GM18861 (cell line): Measurements from ENCODE around the gene TPSB2.
"Not testable (repeated sequence)": the region's sequence is repeated elsewhere in the genome, so short reads cannot be mapped to it uniquely, and the experiment has no call there.

Source experiments
- ATAC-seq: cut with Tn5 transposase; IDR thresholded peaks from one replicate; pipeline ENCODE4 v1.9.1; 2021; ENCODE audit not compliant: unreplicated experiment

The TPSB2 gene

DNA sequence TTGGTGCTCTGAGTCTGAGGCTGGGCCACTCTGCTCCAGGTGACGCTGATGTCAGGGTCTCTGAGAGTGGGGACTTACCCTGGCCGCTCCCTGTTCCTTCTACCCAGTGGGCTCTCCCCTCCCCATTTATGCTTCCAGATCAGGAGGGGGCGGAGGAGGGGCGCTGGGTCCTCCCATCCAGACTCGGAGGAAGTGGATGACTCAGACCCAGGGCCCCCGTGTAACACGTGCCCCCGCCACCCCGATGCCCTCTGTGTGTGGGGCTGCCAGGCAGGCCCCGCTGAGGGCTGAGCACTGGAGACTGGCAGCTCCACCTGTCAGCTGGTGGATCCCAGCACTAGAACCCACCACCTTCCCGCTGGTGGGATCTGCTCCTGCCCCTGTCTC is at the start of gene TPSB2:
TPSB2 (minus strand) TSS at position 101 of the 387 bp plus-strand sequence. CDS start 233 bp downstream, outside the sequence.
- not testable (repeated sequence) for ATAC-seq

DNA sequence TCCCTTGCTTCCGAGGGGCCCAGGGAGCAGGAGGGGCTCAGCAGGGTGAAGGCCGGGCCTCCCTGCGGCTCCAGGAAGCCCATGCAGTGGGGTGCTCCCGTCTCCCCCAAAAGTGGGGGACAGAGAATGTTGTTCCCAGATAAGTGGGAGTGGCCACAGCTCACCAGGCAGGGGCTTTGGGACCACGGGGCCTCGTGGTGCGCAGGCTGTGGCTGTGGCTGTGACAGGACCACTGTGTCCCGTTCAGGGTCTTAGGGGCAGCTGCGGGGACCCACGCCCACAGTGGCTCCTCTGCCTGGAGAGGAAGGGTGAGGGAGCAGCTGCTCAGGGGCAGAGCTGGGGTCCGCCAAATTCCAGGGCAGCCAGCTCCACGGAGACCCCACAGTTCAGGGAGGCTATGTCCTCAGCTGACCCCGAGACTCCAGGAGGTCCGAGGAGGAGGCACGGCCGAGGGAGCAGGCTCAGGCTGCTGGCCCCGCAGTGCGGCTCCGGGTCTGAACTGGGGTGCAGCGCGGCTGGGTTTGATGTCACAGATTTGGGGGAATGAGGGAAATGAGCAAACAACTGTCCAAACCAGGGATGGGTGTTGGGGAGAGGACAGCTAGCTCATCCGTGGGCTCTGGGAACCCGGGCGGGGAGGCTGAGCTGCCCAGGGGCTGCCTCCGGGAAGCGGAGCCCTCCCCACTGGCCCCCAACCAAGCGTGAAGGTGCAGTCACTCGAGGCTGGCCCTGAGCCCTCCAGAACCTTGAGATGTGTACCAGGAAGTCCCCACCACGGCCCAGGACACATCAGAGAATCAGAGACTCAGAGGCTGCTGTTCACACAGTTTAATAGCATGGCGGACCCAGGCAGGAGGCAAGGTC is 49.3 kb upstream of the TPSB2 start:
- no peak for ATAC-seq

DNA sequence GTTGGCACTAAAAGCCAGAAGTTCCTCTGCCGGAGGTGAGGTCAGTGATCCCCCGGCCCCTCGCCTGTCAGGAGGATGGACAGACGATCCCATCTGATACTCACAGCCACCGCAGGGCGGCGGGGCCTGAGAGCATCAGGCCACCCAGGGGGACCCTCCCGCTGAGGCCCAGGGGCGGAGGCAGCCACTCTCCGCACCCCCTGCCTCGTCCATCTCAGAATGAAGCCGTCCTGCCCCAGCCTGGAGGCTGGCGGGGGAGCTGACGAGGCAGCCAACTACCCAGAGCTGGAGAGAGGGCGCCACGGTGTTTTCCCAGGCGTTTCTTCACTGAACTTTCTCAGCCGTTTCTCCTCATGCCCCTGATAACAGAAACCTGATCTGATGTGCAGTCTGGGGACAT is 48.5 kb upstream of the TPSB2 start:
- ATAC-seq: no peak

DNA sequence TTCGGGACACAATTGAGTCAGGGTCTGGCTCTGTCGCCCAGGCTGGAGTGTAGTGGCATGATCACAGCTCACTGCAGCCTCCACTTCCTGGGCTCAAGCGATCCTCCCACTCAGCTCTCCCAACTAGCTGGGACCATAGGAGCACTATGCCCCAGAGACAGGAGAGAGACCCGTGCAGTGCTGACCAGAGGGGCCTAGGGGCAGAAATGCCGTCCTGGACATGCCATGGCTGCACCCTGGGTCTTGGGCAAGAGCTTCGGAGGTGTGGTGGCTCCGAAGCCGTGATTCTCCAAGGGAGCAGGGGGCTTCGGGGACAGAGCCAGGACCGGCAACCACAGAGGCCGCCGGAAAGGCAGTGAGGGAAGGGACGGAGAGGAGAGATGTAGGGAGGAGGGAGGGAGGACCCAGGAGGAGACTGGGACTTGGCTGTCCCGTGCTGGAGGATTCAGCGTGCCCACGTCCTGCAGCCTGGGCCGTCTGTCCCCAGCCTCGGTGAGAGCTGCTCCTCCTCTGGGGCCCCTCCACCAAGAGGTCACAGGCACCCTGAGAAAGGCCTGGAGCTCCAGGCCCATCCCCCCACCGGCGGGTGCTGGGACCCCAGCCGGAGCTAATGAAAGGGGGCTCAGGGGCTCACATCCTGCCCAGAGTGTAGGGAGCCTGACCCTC is 47.8 kb upstream of the TPSB2 start:
- no peak for ATAC-seq

DNA sequence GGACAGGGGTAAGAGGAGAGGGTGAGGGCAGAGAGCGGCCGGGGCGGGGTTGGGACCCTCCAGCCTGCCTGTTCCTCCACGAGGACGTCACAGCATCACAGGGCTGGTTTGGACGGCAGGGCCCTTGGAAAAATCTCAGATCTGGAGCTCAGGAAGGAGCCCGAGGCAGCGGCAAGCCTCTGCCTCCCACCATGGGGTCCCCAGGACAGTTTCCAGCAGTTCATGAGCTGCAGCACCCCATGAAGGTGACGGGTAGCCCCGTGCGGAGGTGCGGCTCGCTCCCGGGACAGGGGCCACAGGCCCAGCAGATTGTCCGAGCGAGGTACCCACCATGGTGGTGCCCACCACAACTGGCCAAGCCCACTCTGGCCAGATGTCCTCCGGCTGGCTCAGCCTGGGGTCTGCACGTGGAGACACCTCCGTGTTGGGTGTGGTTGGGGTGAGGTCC is 47.2 kb upstream of the TPSB2 start:
- ATAC-seq: no peak

DNA sequence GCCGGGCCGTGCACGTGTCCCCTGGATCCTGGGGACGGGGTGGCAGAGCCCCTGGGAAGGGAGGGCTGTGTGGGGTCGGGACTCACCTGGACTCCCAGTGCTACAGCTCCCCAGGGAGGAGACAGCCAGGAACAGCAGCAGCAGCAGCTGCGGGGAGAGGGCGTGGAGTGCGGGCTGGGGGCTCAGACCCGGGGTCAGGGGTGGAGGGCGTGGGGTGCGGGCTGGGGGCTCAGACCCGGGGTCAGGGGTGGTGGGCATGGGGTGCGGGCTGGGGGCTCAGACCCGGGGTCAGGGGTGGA is 46.5 kb upstream of the TPSB2 start:
- no peak for ATAC-seq

DNA sequence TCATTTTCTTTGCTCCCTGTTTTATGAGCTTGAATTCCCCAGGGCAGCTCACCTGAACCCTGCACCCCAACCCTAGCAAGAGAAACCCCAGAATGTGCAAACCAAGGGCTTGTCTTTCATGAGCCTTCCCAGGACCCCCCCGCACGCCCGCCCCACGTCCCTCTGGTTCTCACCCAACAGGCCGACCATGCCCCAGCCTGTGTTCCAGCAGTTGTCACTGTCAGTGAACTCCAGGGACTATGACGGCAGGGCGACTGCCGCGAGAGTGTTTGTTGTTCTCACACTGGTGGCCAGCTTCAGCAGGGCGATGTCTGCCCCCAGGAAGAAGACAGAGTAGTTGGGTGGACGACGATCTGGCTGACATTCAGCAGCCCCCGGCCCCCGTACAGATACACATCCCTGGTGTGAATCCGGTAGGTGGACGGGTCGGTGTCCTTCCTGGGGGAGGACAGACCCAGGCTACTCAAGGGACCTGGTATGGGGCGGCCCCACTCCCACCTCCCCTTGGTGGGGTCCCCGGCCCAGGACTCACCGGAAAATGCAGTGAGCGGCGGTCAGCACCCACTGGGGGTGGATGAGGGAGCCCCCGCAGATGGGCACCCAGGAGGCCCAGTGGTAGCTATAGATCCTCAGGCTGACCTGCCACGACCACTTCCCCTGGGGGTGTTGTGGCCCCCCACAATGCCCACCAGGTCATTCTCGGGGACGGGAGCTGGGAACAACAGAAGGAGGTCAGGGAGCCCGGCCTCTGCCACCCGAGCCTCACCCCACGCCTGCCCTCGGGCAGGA is 46.0 kb upstream of the TPSB2 start:
- no peak for ATAC-seq

DNA sequence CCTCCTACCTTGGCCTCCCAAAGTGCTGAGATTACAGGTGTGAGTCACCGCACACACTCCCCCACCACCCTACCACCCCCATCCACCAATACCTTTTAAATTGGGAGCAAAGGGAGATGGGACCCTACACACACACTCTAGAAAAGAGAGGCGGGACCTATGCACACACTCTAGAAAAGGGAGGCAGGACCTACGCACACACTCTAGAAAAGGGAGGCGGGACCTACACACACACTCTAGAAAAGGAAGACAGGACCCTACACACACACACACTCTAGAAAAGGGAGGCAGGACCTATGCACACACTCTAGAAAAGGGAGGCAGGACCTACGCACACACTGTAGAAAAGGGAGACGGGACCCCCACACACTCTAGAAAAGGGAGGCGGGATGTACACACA is 44.8 kb upstream of the TPSB2 start:
- ATAC-seq: no peak

DNA sequence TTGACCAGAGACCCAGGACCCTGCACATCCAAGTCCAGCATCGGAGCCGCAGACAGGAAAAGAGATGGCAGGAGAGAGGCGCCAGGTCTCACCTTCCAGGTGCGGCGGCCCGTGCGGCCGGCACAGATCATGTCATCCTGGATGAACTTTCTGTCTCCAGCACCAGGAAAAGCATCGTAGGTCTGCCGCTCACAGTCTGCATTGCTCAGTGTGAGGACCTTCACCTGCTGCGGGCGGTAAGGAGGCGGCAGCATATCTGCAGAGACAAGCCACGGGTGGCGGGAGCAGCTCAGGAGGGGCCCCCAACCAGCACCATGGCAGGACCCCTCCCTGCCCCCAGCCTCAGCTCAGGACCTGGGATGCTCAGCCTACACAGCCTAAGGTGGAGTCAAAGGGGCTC is 43.8 kb upstream of the TPSB2 start:
- no peak for ATAC-seq

DNA sequence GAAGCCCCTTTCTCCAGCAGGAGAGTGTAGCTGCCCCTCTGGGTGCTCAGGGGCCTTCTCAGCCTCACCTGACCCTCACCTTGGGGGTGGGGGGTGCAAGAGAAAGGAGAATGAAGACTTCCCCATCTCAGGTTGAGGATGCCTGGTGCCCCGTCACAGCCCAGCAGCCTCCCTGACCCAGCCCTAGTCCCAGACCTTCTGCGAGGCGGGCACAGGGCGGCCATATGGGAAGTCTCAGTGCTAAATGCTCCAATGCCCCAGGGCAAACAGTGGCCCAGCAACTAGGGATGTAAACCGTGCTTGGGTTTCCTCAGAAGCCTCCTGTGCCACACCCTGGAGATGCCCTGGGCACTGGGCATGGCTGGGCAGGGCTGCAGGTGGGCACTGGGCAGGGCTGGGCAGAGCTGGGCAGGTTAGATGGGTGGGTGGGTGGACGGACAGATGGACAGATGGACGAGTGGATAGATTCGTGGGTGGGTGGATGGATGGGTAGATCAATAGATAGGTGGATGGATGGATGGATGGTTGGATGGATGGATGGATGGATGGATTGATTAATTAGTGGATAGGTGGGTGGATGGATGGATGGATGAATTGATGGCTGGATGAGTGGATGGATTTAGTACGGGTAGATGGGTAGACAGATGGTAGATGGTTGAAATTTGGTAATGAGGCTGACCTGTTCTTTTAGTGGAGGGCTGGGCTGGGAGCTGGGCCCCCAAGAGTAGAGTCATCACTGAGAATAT is 42.6 kb upstream of the TPSB2 start:
- no peak for ATAC-seq

DNA sequence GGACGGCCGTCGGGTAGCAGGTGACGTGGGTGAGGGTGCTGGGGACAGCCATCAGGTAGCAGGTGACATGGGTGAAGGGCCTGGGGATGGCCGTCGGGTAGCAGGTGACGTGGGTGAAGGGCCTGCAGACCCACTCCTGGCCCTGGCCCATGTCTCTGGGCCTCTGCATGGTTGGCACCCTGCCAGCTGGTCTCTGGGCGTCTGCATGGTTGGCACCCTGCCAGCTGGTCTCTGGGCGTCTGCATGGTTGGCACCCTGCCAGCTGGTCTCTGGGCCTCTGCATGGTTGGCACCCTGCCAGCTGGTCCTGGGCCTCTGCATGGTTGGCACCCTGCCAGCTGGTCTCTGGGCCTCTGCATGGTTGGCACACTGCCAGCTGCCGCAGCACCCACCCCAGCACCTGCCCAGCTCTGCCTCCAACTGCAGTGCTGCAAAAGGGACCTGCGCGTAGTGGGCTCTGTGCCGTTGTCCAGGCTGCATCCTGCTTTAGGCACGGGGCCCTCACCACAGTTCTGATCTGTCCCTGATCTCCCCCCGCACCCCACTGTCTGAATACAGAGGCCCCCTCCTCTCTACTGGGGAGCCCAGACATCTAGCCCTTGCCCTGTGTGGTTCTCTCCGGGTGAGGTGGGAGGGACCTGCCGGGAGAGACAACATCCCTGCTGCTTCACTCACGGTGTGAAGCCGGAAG is 41.9 kb upstream of the TPSB2 start:
- ATAC-seq: not testable (repeated sequence)

DNA sequence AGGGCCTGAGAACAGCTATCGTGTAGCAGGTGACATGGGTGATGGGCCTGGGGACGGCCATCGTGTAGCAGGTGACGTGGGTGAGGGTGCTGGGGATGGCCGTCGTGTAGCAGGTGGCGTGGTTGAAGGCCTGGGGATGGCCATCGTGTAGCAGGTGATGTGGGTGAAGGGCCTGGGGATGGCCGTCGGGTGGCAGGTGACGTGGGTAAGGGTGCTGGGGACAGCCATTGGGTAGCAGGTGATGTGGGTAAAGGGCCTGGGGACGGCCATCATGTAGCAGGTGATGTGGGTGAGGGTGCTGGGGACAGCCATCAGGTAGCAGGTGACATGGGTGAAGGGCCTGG is 41.4 kb upstream of the TPSB2 start:
- ATAC-seq: no peak

DNA sequence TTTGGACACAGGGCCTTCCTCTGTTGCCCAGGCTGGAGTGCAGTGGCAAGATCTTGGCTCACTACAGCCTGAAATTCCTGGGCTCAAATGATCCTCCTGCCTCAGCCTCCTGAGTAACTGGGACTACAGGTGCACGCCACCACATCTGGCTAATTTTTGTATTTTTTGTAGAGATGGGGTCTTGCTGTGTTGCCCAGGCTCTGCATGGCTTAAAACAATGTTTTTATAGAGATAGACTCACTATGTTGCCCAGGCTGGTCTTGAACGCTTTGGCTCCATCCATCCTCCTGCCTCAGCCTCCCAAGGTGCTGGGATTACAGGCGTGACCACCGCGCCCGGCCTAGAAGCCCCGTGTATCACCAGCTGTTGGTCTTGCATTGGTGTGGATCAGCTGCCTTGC is 39.4 kb upstream of the TPSB2 start:
- ATAC-seq: not testable (repeated sequence)

DNA sequence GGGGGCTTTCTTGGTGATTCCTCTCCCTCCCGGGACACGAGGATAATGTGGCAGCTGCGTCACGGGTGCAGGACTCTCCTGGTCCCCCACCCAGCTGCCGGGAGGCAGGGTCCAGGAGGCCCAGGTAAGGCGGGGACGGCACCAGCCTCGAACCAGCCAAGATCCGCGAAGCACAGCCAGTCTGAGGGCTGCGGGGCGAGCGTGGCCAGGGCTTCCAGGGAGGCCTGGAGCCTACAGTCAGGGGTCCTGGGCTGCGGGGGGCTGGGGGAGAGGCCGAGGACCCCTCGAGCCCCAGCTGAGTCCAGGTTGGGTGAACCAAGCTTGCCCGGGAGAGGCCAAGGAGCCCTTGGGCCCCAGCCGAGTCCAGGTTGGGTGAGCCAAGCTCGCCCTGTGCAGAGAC is 35.8 kb upstream of the TPSB2 start:
- no peak for ATAC-seq

DNA sequence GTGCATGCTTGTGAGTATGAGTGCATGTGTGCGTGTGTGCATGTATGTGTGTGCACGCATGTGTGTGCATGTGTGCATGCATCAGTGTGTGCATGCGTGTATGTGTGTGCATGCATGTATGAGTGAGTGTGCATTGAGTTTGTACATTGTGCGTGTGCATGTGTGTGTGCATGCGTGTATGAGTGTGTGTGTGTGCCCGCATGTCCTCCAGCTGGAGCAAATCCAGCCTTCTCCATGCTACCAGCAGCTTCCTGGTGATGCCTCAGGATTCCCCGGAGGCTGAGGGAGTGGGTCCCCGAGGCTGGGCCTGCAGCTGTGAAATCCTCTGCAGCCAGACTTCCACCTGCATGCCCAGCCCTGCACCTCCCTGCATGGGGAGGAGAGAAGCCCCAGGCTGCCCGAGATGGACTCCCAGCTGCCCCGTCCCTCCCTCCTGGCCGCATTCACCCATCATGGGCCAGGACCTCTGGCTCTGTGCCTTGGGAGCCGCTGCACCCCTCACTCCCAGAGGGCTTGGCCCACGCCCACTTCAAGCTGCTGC is 35.2 kb upstream of the TPSB2 start:
- ATAC-seq: no peak

DNA sequence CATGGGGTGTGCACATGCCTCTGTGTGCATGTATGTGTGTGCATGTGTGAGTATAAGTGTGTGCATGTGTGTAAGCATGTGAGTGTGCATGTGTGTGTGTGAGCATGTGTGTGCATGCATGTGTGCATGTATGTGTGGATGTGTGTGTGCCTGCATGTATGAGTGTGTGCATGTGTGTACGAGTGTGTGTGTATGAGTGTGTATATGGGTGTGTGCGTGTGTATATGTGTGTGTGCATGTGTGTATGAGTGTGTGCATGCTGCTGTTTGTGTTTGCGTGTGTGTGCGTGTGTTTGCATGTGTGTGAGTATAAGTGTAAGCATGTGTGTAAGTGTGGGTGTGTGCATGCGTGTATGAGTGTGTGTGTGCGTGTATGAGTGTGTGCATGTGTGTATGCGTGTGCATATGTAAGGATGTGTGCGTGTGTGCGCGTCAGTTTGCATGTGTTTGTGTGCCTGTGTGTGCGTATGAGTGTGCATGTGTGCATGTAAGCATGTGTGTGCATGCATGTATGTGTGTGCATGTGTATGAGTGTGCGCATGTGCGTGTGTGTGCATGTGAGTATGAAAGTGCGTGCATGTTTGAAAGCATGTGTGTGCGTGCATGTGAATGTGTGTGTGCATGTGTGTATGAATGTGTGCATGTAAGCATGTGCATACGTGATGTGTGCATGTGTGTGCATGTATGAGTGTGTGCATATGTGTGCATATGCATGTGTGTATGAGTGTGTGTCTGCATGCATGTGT is 34.5 kb upstream of the TPSB2 start:
- no peak for ATAC-seq

DNA sequence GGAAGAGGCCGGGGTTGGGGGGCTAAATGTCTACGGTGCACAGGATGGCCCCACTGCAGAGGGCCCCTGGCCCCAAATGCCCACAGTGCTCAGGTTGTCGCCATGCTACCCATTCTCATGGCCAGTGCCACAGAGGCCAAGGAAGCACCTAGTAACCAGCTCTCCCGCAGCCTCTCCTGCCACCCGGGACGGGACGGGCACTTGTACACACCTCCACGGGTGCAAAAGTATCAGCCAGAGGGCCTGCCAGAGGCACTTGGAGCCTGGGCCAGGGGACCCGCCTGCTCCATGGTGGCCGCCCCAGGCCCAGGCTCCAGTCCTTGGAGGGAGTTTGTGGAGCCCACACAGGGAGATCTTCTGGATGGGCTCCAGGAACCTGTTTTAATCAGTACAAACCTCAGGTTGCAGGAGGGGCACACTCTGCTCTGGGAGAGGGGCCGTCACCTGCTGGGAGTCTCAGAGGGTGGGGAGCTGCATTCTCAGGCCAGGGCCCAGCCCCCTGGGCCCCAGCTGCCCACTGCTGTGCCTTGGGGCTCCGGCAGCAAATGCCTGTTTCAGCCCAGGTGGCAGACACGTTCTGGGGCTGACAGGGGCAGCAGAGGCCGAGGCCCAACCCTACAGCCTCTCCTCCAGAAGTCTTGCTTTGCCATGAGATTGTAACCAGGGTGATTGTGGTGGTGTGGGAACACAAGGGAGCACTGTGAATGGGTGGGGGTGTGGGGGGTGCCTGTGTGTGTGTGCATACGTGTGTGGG is 33.8 kb upstream of the TPSB2 start:
- ATAC-seq: no peak

DNA sequence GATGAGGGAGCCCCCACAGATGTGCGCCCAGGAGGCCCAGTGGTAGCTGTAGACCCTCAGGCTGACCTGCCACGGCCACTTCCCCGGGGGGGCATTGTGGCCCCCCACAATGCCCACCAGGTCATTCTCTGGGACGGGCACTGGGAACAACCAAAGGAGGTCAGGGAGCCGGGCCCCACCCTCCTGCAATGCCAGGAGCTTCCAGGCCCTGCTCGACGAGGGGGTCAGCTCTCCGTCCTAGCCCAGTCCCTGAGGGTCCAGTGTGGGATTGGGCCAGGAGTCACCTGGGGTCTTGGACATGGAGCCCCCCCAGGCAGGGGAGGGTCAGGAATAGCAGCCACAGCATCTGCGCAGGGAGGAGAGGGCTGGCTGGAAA is 32.9 kb upstream of the TPSB2 start:
- ATAC-seq: no peak

DNA sequence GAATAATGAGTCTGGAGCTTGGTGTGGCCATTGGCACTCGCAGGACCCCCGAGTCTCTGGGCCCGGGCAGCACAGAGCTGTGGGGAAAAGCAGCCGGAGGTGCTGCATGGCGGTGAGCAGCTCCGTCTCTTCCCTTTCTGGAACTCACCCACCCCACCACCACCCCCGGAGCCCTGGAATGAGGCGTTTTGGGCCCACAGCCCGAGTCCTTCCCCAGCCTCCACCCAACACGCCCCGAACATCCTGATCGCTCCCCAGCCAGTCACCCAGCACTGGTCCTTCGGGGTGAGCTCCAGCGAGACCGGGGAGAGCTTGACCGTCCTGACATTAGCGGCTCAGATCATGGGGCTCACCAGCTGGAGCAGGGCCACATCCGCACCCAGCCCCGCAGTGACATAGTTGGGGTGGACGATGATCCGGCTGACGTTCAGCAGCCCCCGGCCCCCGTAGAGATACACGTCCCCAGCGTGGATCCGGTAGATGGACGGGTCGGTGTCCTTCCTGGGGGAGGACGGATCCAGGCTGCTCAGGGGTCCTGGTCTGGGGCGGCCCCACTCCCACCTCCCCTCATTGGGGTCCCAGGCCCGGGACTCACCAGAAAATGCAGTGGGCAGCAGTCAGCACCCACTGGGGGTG is 32.3 kb upstream of the TPSB2 start:
- no peak for ATAC-seq
